C4-2B (cell line): ENCODE data around the gene BRD1.
A peak's percentile ranks its signal among the peaks of the same experiment; 100 is the strongest.

Experiments
- H3K27ac ChIP-seq: fragments of 450-650 bp; 2 replicates; pipeline ENCODE4 v1.5.1; 2017
- CTCF ChIP-seq: fragments of 450-650 bp; conservative IDR thresholded peaks from 2 replicates; pipeline ENCODE4 v1.5.1; 2017; ENCODE audit warnings: mild to moderate bottlenecking
- ZFX ChIP-seq: fragments of 450-650 bp; IDR thresholded peaks from 2 replicates; pipeline ENCODE4 v1.6.1; 2017

The BRD1 gene

GRCh38 chr22:49858827-49859226 is 31.2 kb upstream of the BRD1 start:
- H3K27ac ChIP-seq, result no peak overlapping the region
- TF ChIP-seq ZFX (no peak), CTCF (no peak)

GRCh38 chr22:49856766-49857618 is 29.3 kb upstream of the BRD1 start:
- peak overlapping the region; percentile 9 for H3K27ac ChIP-seq
- no peak for TF ChIP-seq CTCF

- peak overlapping the region; percentile 52 for H3K27ac ChIP-seq
- no peak for TF ChIP-seq CTCF
- TF ChIP-seq ZFX, result no peak
Measured at GRCh38 chr22:49856343-49856742, 28.7 kb upstream of the BRD1 start.

GRCh38 chr22:49855251-49855911 is 27.7 kb upstream of the BRD1 start:
- TF ChIP-seq CTCF (no peak), ZFX (no peak)
- H3K27ac ChIP-seq, result peak overlapping the region; percentile 52

GRCh38 chr22:49853981-49854831 is 26.5 kb upstream of the BRD1 start:
- TF ChIP-seq ZFX, result peak; percentile 72; the same call in 1 of the 2 replicates
- no peak for TF ChIP-seq CTCF
- peak overlapping the region; percentile 95 for H3K27ac ChIP-seq

- H3K27ac ChIP-seq, result peak within 1 kb of the TSS; percentile 95
- TF ChIP-seq CTCF (no peak), ZFX (peak; percentile 84; the same call in 1 of the 2 replicates)
Measured at GRCh38 chr22:49852898-49853894, 25.5 kb upstream of the BRD1 start, which contains the start of gene ZBED4. Gene ZBED4, plus strand, starts transcription at chr22:49853844. Its CDS starts 29,819 bp downstream, at chr22:49883663.

GRCh38 chr22:49852568-49852897 is 24.9 kb upstream of the BRD1 start:
- H3K27ac ChIP-seq, result peak overlapping the region; percentile 95
